H4 (cell line): Measurements from ENCODE around the gene C3orf70. TPM values are rescaled to one million over a fixed set of nuclear protein-coding genes. Genes with fewer than 3 reads are reported as not detected.
"Not testable (repeated sequence)": the region's sequence is repeated elsewhere in the genome, so short reads cannot be mapped to it uniquely, and the experiment has no call there.

Experiments used
- DNase-seq: peaks from one replicate; pipeline ENCODE4 v3.0.0-alpha.2; 2015; ENCODE audit warnings: low spot score
- total RNA-seq: library from RNA; depleted of rRNA; stranded (reverse); fragments of >200 nt; shearing (Covaris generic); gene quantifications from 2 replicates; pipeline ENCODE4 v1.2.3, GENCODE V29; 2014

Gene C3orf70
- total RNA-seq, 1 experiment from 2014 or later = 2.8 TPM

- no peak for DNase-seq
These were observed 1.5 kb downstream of the C3orf70 start for GRCh38 chr3:185151101-185151963.

- no peak for DNase-seq
These were observed 2.3 kb downstream of the C3orf70 start for GRCh38 chr3:185150561-185150960.

GRCh38 chr3:185149591-185149990 lies 3.3 kb downstream of the C3orf70 start:
- DNase-seq = no peak

- no peak for DNase-seq
These were observed 7.3 kb downstream of the C3orf70 start for GRCh38 chr3:185145511-185145910.

GRCh38 chr3:185144784-185145183 lies 8.1 kb downstream of the C3orf70 start:
- no peak for DNase-seq

GRCh38 chr3:185137821-185138220 lies 15.0 kb downstream of the C3orf70 start:
- no peak for DNase-seq

- DNase-seq = no peak
These were observed 18.4 kb downstream of the C3orf70 start for GRCh38 chr3:185134509-185134908.

- no peak for DNase-seq
These were observed 21.1 kb downstream of the C3orf70 start for GRCh38 chr3:185131602-185132256.

GRCh38 chr3:185129083-185129482 lies 23.8 kb downstream of the C3orf70 start:
- no peak for DNase-seq

- no peak for DNase-seq
These were observed 26.7 kb downstream of the C3orf70 start for GRCh38 chr3:185126201-185126600.

- DNase-seq = no peak
These were observed 32.7 kb downstream of the C3orf70 start for GRCh38 chr3:185120126-185120525.

GRCh38 chr3:185115371-185115770 lies 37.5 kb downstream of the C3orf70 start:
- DNase-seq = no peak

- no peak for DNase-seq
These were observed 38.1 kb downstream of the C3orf70 start for GRCh38 chr3:185114756-185115155.

- DNase-seq = no peak
These were observed 40.7 kb downstream of the C3orf70 start for GRCh38 chr3:185112186-185112585.

GRCh38 chr3:185109012-185109411 lies 43.8 kb downstream of the C3orf70 start:
- DNase-seq = not testable (repeated sequence)

GRCh38 chr3:185106256-185106890 lies 46.5 kb downstream of the C3orf70 start:
- not testable (repeated sequence) for DNase-seq

- DNase-seq = no peak
These were observed 49.3 kb downstream of the C3orf70 start for GRCh38 chr3:185103359-185104127.

GRCh38 chr3:185094697-185095096 lies 58.2 kb downstream of the C3orf70 start:
- DNase-seq = no peak

- DNase-seq = no peak
These were observed 59.7 kb downstream of the C3orf70 start for GRCh38 chr3:185093116-185093515.

- no peak for DNase-seq
These were observed 62.0 kb downstream of the C3orf70 start for GRCh38 chr3:185090811-185091210.

GRCh38 chr3:185089751-185090150 lies 63.1 kb downstream of the C3orf70 start:
- no peak for DNase-seq

GRCh38 chr3:185089343-185089742 lies 63.5 kb downstream of the C3orf70 start:
- no peak for DNase-seq
